K562 (cell line): ENCODE data around the gene PARD3B. TPM values are rescaled to one million over a fixed set of nuclear protein-coding genes. Genes with fewer than 3 reads are reported as not detected.

Source experiments
- ATAC-seq: fragments of 200-7000 bp; cut with Tn5 transposase; 3 replicates; pipeline ENCODE4 v1.9.1; 2020; ENCODE audit warnings: moderate library complexity
- BruUV-seq: library from RNA; stranded (reverse); fragments of 400-500 nt; replicated peaks from 2 replicates; lab custom pipeline; 2021; lab: Mats Ljungman, UMichigan
- CTCF ChIA-PET: fragments of 300-600 bp; formaldehyde crosslinking; extraction: SDS; loops from one replicate; lab custom pipeline; 2021; ENCODE audit warnings: low intra/inter-chr PET ratio; lab: Yijun Ruan, JAX
- POLR2A ChIA-PET: fragments of 300-600, 350-650 bp; sonication (Branson Sonifier 250); formaldehyde crosslinking; extraction: SDS; loops from one replicate; lab custom pipeline; 2021; ENCODE audit warnings: antibody characterized with exemption, inconsistent platforms; lab: Yijun Ruan, JAX
- DNase-seq, 4 experiments: peaks; one replicate each; pipeline versions ENCODE4 v3.0.0 to v3.0.0-alpha.2; 2011 to 2018; ENCODE audit warnings: low spot score in 3 of 4, mixed read lengths in 3 of 4; ENCODE audit errors: extremely low read depth in 1 of 4
- FAIRE-seq: peaks from 2 replicates; lab custom pipeline; 2011; peaks lifted over from hg19 to GRCh38; lab: Jason Lieb, UNC
- H2AFZ ChIP-seq: 2 replicates; pipeline ENCODE4 v1.6.0; 2011; ENCODE audit warnings: low read depth, low read length, control low read depth, inconsistent platforms
- H3K27ac ChIP-seq: fragments of 200-600 bp; 3 replicates; pipeline ENCODE4 v1.8.0; 2011; ENCODE audit warnings: low read depth, mild to moderate bottlenecking, control low read depth, inconsistent platforms, low read length, moderate library complexity, mixed read lengths; ENCODE audit errors: extremely low read depth
- H3K27me3 ChIP-seq, 2 experiments: fragments of 300-600 bp in 1 of 2; 2 replicates in 1 of 2; 3 replicates in 1 of 2; pipeline versions ENCODE4 v1.6.0 to v1.8.0; 2011; ENCODE audit warnings: inconsistent platforms in 2 of 2, low read length in 2 of 2, mild to moderate bottlenecking in 1 of 2, mixed read lengths in 1 of 2, moderate library complexity in 1 of 2; ENCODE audit not compliant: control insufficient read depth in 2 of 2, insufficient read depth in 2 of 2
- H3K36me3 ChIP-seq: fragments of 300-600 bp; 3 replicates; pipeline ENCODE4 v1.8.0; 2011; ENCODE audit warnings: mild to moderate bottlenecking, low read length, inconsistent platforms; ENCODE audit not compliant: control insufficient read depth, insufficient read depth
- H3K4me1 ChIP-seq, 2 experiments: fragments of 200-600 bp in 1 of 2; replicated peaks in 1 of 2; 2 replicates in 1 of 2; 3 replicates in 1 of 2; pipeline versions ENCODE4 v1.5.1 to v1.8.0; 2011; ENCODE audit warnings: inconsistent platforms in 2 of 2, low read length in 2 of 2, mild to moderate bottlenecking in 1 of 2, mixed read lengths in 1 of 2, moderate library complexity in 1 of 2; ENCODE audit not compliant: control insufficient read depth in 2 of 2, insufficient read depth in 2 of 2
- H3K4me2 ChIP-seq: 2 replicates; pipeline ENCODE4 v1.6.1; 2011; ENCODE audit warnings: low read length, control low read depth, inconsistent platforms, mixed read lengths; ENCODE audit not compliant: insufficient read depth
- H3K4me3 ChIP-seq: fragments of 200-600 bp; sonication (generic), shearing (Covaris generic); 2 replicates; pipeline ENCODE4 v1.5.1; 2016; ENCODE audit warnings: control low read depth, inconsistent platforms
- H3K79me2 ChIP-seq: fragments of 200-600 bp; 3 replicates; pipeline ENCODE4 v1.8.0; 2011; ENCODE audit warnings: low read length, inconsistent platforms; ENCODE audit not compliant: control insufficient read depth, insufficient read depth
- H3K9ac ChIP-seq, 2 experiments: 2 replicates each; pipeline versions ENCODE4 v1.6.0 to v1.6.1; 2011; ENCODE audit warnings: low read depth in 2 of 2, low read length in 2 of 2, control low read depth in 1 of 2, inconsistent platforms in 1 of 2, mild to moderate bottlenecking in 1 of 2, mixed read lengths in 1 of 2; ENCODE audit not compliant: insufficient read depth in 1 of 2
- H3K9me1 ChIP-seq: one replicate; pipeline ENCODE4 v1.6.0; 2011; ENCODE audit warnings: inconsistent platforms, mild to moderate bottlenecking, low read length, moderate library complexity; ENCODE audit not compliant: control insufficient read depth, insufficient read depth
- H3K9me3 ChIP-seq: replicated peaks from 2 replicates; pipeline ENCODE4 v1.5.1; 2011; ENCODE audit warnings: low read depth, low read length, inconsistent platforms; ENCODE audit not compliant: control insufficient read depth, insufficient read depth
- H4K20me1 ChIP-seq: replicated peaks from 2 replicates; pipeline ENCODE4 v1.6.1; 2011; ENCODE audit warnings: low read length, inconsistent platforms, mixed read lengths; ENCODE audit not compliant: control insufficient read depth, insufficient read depth
- CBX5 ChIP-seq: IDR thresholded peaks from 2 replicates; pipeline ENCODE4 v1.6.1; 2014; ENCODE audit warnings: low read depth, borderline replicate concordance
- KLF6 ChIP-seq: fragments of 250-450 bp; sonication (Bioruptor Pico); IDR thresholded peaks from 2 replicates; pipeline ENCODE4 v1.4.0; 2020; ENCODE audit warnings: mild to moderate bottlenecking, moderate library complexity, borderline replicate concordance
- RREB1 ChIP-seq: fragments of 250-450 bp; sonication (Bioruptor Pico); IDR thresholded peaks from 2 replicates; pipeline ENCODE4 v1.4.0; 2020
- TARDBP ChIP-seq: fragments of 450-650 bp; IDR thresholded peaks from 2 replicates; pipeline ENCODE4 v1.6.1; 2016
- ZNF253 ChIP-seq: fragments of 250-450 bp; sonication (Bioruptor Pico); conservative IDR thresholded peaks from 2 replicates; pipeline ENCODE4 v1.6.1; 2021; ENCODE audit warnings: mild to moderate bottlenecking
- ZNF609 ChIP-seq: sonication (generic); formaldehyde crosslinking; IDR thresholded peaks from 2 replicates; pipeline ENCODE4 v1.8.1; 2023; ENCODE audit warnings: missing genetic modification reagents, mild to moderate bottlenecking, borderline replicate concordance
- WGBS: fragments of 100-300 bp; shearing (Covaris generic); methylation state at CpG from one replicate; pipeline ENCODE4 v1.1.6; 2016; ENCODE audit warnings: low coverage, mixed read lengths; ENCODE audit not compliant: insufficient coverage; ENCODE audit errors: missing lambda C conversion rate; 5-methylcytosine and 5-hydroxymethylcytosine counted together
- in situ Hi-C: fragments of 300-500 bp; cut with MboI; formaldehyde crosslinking; loops from 4 replicates; pipeline ENCODE4 v1.15.0; 2018; ENCODE audit warnings: inconsistent platforms, mixed read lengths
- intact Hi-C: fragments of 100-400 bp; cut with micrococcal nuclease; formaldehyde crosslinking; loops from 2 replicates; pipeline ENCODE4 v1.14.2; 2022
- polyA plus RNA-seq, 8 experiments: library from polyadenylated mRNA; depleted of rRNA in 4 of 8; stranded (reverse) in 5 of 8; unstranded in 3 of 8; fragments of >200 nt; fragmentation: Nextera tagmentation in 2 of 8; fragmentation: Illumina TruSeq in 1 of 8; extraction: Ambion mirVana in 2 of 8; extraction: Trizol in 1 of 8; gene quantifications; 2 replicates each; pipeline versions ENCODE4 v1.2.1 to v1.2.3, GENCODE V29; 2011 to 2014; ENCODE audit warnings: inconsistent platforms in 1 of 8, missing spikeins in 1 of 8
- total RNA-seq, 7 experiments: library from RNA; depleted of rRNA in 6 of 7; stranded (reverse); fragments of >200 nt in 6 of 7; fragmentation: Illumina TruSeq in 2 of 7; extraction: Trizol in 2 of 7; gene quantifications; 2 replicates each; pipeline versions ENCODE4 v1.2.1 to v1.2.3, GENCODE V29; 2011 to 2021; ENCODE audit warnings: low replicate concordance in 1 of 7
- TF ChIP-seq, protein P1 (sequence below): fragments of 250-450 bp; sonication (Bioruptor Pico); IDR thresholded peaks from 2 replicates; pipeline ENCODE4 v1.8.0; 2021; ENCODE audit warnings: moderate library complexity, mild to moderate bottlenecking, inconsistent platforms

The PARD3B gene
- total and polyA plus RNA-seq, 9 of the 15 experiments (the other 6 are each of a cell fraction or from before 2014, with no cell fraction given): 0.15 to 3.0 (median 1.1) TPM

GRCh38 chr2:204706939-204707338 lies 161.7 kb downstream of the PARD3B start:
- 5% methylated on average over 2 of the region's 2 CpGs for WGBS
- DNase-seq (no peak), FAIRE-seq (no peak), ATAC-seq (no peak)
- no peaks in the 10 kb centered on the region for H3K27me3 ChIP-seq
- H3K9ac ChIP-seq: no peak overlapping the region
- no peaks in the 10 kb centered on the region for H3K36me3 ChIP-seq
- in situ Hi-C loops: no loop called here
- intact Hi-C loops: no loop called here
- no peak overlapping the region for H3K4me3 ChIP-seq
- H3K9me3 ChIP-seq: no peaks in the 10 kb centered on the region
- H4K20me1 ChIP-seq: no peaks in the 10 kb centered on the region
- H3K79me2 ChIP-seq: no peaks in the 10 kb centered on the region
- H3K4me1 ChIP-seq: no peaks in the 10 kb centered on the region
- no peak overlapping the region for H2AFZ ChIP-seq
- BruUV-seq: no TSS peak
- no peak overlapping the region for H3K4me2 ChIP-seq
- ChIA-PET POLR2A (no interaction called here), CTCF (no interaction called here)
- H3K9me1 ChIP-seq: no peaks in the 10 kb centered on the region
- no peak overlapping the region for H3K27ac ChIP-seq
- TF ChIP-seq CBX5 (no peak), TARDBP (no peak), ZNF609 (CRISPR knock-in tag) (no peak), ZNF253 (no peak), KLF6 (CRISPR knock-in tag) (no peak), RREB1 (no peak)
- TF ChIP-seq, protein P1, sequence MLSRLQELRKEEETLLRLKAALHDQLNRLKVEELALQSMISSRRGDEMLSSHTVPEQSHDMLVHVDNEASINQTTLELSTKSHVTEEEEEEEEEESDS: no peak
